Activated CD4-positive, alpha-beta T cell treated with anti-CD3 and anti-CD28 coated beads for 1 hour (primary cell): ENCODE results near the gene TMEM191C.
"Not testable (repeated sequence)": the region's sequence is repeated elsewhere in the genome, so short reads cannot be mapped to it uniquely, and the experiment has no call there.

Experiments
- DNase-seq: peaks from one replicate; pipeline ENCODE4 v3.0.0-alpha.2; 2020

Gene TMEM191C

DNA sequence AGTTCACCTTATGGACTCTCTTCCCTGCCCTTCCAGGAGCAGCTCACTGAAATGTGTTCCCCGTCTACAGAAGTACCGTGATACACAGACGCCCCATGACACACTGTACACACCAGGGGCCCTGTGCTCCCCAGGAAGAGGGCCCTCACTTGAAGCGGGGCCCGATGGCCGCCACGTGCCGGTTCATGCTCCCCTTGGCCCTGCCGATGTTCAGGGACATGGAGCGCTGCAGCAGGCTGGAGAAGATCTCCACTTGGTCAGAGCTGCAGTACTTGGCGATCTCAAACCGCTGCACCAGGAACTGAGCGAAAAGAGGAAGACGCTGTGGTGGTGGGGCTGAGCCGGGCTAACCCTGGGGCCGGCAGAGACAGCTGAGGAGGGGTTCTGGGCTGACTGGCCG lies 20.5 kb downstream of the TMEM191C start:
- not testable (repeated sequence) for DNase-seq

DNA sequence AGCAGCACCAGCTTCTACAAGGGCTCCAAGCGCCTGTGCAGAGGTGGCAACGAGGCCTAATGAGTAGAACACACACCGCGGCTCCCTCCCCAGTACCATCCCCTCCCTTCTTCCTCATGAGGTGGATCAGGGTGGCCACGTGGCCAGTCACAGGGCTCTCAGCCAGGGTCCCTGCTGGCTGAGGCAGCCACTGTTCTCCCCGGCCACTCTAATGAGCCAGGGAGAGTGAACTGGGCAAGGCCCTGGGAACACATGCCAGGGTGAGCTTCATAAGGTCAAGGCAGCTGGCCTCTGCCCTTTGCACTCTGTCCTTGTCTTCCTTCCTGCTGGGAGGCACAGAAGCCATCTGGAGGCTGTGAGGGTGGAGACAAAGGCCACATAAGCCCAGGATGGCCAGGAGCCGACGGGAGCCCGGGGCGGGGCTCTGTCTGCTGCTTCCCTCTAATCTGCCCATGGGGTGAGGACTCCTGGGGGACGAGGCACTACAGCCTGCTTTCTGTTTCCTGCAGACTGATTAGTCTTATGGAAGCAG lies 22.0 kb downstream of the TMEM191C start:
- DNase-seq, result not testable (repeated sequence)

DNA sequence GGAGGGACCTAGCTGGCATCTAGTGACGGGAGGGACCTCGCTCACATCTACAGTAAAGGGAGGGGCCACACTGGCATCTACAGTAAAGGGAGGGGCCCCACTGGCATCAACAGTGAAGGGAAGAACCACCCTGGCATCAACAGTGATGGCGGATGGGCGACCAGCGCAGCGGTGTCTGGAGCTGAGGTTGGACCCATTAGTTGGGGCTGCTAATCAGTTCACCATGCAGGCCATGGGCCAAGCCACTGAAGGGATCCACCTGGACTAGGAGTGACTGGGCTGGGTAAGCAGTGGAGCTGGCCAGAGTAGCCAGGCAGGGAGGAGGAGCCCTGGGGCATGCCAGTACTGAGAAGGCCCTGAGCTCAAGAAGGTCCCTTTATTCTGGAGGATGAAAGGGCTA lies 23.4 kb downstream of the TMEM191C start:
- DNase-seq, result not testable (repeated sequence)

DNA sequence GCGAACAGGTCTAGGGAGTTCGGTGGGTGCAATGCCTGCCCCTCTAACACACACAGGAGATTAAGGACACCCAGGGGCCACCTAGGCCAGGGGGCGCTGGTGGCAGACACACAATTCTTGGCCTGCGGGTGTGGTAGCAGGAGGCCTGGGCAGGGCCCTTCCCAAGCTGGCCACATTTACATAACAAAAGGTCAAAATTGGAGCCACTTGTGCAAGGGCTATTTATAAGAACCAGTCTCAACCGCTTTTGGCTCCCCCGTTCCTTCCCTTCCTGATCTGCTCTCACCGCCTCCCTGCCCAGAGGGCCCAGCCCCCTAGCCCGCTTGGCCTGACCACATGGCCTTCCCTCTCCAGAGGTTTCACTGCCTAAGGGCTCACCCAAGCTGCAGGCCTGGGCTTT lies 25.1 kb downstream of the TMEM191C start:
- DNase-seq, result not testable (repeated sequence)

DNA sequence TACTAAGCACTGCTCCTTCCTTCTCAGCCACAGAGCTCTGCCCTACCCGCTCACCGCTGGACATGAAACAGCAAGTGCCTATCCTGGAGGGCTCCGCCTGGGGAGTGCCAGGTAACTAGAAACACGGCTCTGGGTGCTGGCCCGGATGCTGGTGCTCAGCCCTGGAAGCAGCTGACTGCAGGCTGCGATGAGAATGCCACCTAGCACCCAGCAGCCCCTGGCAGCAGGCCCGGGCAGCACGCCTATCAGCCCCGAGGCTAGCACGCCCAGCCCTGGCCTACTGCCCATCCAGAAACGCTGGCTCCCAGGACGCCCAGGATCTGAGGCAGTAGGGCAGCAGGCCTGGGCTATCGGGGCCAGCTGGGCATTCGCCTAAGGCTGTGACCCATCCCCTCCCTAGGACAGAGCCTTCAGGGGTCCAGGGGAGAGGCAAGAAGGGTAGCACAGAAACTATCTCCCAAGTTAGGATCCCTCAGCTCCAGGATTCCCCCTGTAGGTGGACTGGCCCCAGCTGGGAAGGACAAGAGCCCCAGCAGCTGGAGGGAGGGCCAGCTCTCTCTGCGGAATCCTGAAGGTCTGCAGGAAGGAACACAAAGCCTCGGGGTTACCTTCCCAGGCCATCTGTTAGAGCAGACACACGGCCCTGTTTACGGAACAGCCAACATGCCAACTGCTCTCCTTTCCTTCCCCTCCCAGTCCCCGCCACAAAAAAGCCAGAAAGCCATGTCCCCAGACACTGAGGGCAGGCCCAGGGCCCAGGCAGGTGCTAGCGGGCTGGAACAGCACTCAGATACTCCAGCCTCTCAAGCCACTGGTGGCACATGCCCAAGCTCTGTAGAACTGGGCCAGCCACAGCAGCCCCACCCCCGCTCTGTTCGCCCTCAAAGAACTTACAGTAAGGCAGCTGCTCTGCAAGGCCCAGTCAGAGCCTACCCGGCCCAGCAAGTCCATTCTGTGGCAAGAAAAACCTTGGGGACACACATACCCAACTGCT lies 26.9 kb downstream of the TMEM191C start:
- not testable (repeated sequence) for DNase-seq

DNA sequence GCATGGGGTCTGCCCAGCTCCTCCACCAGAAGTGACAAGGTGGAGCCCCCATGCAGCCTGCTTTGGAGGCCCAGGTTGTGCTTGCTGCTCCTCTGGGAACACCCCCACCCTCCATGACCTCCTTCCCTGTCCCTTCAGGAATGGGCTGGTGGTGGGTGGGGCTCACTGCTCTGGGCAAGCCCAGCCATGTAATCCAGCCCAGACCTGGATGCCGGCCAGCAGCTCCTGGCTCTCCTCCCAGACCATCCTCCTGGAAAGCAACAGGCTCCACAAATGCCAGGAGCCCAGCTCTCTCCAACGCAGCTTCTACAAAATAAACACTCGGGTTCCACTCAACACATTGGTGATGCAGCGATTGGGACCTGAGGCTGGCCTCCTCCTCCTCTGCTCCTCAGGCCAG lies 30.8 kb downstream of the TMEM191C start:
- not testable (repeated sequence) for DNase-seq

DNA sequence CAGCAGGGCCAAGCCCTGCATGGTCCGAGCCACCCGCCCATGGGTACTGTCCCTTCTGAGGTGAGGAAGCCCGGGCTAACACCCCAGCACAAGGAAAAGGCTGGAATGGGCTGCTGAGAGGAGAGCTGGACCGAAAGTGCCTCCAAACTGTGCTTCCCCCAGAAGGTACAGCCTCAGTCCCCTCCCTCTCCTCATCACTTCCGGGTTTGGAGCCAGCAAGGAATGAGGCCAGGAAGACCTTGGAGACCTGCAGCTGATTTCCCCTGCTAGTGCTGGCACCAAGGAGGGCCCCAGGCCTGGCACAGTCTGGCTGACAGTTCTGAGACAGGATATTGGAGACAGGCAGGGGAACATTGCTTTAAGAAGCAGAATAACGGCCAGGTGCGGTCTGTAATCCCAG lies 31.3 kb downstream of the TMEM191C start:
- not testable (repeated sequence) for DNase-seq

DNA sequence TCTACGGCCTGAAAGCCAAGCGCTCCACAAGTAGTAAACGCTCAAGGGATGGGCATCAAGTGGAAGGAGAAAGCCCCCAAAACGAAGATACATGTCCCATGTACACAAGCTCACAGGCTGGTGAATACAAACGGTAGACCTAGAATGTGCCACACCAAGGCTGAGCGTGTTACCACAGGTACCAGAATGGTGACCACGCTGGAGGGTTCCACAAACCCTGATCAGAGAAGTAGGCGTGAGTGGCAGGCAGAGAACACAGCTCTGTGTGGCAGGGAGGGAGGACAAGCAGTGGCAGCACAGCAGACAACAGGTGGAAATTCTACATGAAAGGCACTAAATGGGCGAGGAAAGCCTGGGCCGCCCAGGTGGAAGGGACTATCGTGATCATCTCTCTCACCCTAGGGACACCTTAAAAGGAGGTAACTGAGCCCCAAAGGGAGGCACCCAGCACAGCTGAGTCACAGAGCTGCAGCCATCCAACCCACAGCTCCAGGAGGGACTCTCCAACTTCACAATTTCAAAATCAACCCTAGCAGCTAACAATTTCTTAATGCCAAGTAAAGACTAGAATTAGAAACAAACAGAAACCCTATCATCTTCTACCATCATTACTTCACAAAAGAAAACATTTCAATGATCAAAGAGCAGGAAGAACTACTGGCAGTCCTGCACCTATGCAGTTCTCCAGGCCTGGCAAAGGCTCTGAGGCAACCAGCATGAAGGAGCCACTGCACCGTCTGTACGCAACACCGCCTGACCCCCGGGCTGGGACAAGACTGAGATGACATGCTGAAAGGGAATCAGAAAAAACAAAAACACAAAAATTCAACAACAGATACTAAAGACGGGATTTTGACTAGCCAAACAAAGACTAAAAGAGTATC lies 32.7 kb downstream of the TMEM191C start:
- DNase-seq, result not testable (repeated sequence)

DNA sequence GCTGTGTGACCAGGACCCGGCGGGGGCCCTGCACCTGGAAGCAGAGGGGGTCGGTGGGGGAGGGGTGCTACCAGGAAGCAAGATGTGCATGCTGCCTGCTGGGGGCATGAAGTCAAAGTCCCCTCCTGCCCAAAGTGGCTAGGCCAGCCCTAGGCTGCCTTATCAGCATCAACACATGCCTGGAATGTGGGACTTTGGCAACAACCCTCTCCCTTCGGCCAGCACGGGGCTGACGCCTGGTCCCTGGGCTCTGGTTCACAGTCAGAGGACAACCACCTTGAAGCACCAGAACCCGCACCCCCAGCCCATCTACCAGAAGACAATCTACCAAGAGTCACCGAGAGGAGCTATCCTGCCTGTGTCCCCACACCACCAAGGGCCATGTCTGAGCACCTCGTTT lies 43.2 kb downstream of the TMEM191C start:
- DNase-seq, result not testable (repeated sequence)

DNA sequence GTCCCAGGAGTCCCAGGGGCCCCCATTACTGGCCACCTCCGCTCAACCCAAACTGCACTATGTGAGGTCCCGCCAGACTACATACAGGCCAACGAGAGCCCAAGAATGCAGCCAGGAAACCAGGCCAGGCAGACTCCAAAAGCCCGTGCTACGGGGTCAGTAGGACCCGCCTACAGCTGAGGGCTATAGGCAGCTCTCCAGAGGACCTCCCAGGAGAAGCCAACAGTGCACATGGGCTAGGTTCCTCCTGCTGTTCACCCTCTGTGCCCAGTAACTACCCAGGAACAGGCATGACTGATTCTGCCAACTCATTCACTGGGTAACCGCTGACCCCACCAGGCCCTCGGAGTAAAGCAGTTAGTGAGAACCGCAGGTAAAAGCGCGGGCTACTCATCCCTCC lies 44.8 kb downstream of the TMEM191C start:
- not testable (repeated sequence) for DNase-seq

DNA sequence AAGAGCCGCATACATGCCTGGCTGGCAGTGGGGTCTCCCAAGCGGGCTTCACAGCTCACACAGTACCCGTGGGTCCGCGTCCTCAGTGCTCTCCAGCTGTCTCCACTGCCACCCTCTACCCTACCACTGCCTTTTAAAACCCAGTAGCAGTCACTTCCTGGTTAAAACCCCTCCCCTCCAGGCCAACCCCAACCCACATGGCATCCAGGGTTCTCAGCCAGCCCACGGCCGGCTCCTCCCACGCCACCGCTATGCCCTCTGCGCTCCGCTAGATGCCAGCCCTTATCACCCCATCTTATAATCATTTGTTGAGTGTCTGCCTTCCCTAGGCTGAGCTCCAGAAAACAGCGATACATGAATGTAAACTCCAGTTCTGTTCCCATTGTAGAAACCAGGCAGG lies 46.9 kb downstream of the TMEM191C start:
- not testable (repeated sequence) for DNase-seq

DNA sequence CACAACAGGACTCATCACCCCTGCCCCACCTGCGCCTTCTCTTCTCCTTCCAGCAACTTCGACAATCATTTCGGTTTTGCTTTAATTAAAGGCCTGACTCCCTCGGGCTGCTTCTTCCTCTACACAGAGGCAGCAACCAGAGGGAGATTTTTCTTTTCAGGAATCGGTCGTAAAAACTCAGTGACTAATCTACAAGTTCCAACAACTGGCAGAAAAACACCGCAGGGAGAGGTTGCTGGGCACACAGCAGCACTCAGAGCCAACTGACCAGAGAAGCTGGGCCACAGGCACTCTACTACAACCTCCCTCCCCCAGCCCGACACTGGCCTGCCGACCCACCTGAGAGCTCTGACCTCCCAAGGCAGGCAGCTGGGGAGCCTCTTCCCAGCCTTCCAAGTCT lies 48.0 kb downstream of the TMEM191C start:
- not testable (repeated sequence) for DNase-seq

DNA sequence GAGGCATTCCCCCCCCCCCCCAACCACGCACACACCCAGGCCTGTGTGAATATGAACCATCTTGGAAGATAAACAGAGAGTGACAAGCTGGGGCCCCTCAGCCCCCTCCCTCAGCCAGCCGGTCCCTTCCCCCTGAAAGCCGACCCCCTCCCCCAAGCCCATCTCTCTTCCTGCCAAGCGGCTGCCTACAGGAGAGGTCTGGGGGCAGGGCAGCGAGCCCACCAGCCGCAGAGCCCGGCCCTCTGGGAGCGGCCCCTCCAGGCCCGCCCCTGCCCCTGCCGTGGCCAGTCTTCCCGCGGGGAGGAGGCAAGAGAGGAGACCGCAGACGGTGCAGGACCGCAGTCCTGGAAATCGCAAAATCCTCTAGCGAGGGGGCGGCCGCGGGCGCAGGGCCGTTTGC lies 49.3 kb downstream of the TMEM191C start:
- not testable (repeated sequence) for DNase-seq

DNA sequence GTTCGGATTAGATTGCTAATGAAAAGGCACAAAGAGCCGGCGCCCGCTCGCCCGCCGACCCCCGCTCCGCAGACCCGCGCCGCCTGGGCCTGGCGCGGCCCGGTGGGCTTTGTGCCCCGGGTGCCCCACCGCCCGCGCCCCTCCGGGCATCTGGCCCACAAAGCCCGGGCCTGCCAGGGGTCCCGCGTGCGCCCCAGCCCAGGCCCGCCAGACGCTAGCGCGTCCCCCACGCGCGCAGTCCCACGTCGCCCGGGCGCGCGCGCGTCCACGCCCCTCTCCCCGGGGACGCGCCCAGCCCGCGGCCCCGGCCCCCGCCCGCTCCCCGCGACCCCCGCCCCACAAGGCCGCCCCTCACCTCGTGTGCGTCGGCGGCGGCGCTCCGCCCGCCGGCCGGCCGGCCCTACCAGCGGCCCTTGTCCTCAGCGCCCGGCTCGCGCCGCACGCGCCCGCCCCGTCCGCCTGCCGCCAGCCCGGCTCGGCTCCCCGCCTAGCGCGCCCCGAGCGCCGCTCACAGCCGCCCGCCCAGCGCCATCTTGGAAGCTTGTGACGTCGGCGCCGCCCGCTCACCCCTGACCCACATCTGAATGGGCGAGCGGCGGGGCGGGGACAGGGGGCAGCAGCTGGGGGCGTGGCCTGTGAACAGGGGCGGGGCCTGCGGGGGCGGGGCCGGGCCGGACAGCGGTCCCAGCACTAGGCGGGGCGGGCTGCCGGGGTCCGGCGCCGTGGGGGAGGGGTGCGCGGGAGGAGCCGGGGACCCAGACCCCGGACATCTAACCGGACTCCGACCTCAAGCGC lies 50.0 kb downstream of the TMEM191C start:
- not testable (repeated sequence) for DNase-seq
